DND-41 (cell line): ENCODE data around the gene PSMC3IP.
A peak's percentile ranks its signal among the peaks of the same experiment; 100 is the strongest.
"Not testable (repeated sequence)": the region's sequence is repeated elsewhere in the genome, so short reads cannot be mapped to it uniquely, and the experiment has no call there.

Source experiments
- ATAC-seq: fragments of 200-7000 bp; cut with Tn5 transposase; 3 replicates; pipeline ENCODE4 v1.9.1; 2021; ENCODE audit warnings: low read depth; ENCODE audit not compliant: insufficient read depth
- DNase-seq: peaks from one replicate; pipeline ENCODE4 v3.0.0-alpha.2; 2020
- H2AFZ ChIP-seq: 2 replicates; pipeline ENCODE4 v1.6.0; 2012; ENCODE audit warnings: low read depth, low read length
- H3K27ac ChIP-seq: 2 replicates; pipeline ENCODE4 v1.5.1; 2012; ENCODE audit warnings: low read length, inconsistent platforms
- H3K27me3 ChIP-seq: fragments of 200-600 bp; sonication (generic); 2 replicates; pipeline ENCODE4 v1.6.0; 2012; ENCODE audit warnings: low read length, mild to moderate bottlenecking, inconsistent platforms; ENCODE audit not compliant: insufficient read depth, poor library complexity
- H3K36me3 ChIP-seq: 2 replicates; pipeline ENCODE4 v1.5.1; 2012; ENCODE audit warnings: low read length, inconsistent platforms; ENCODE audit not compliant: insufficient read depth
- H3K4me1 ChIP-seq: 2 replicates; pipeline ENCODE4 v1.5.1; 2012; ENCODE audit warnings: mild to moderate bottlenecking, low read length; ENCODE audit not compliant: insufficient read depth
- H3K4me2 ChIP-seq: 2 replicates; pipeline ENCODE4 v1.6.0; 2012; ENCODE audit warnings: mild to moderate bottlenecking, moderate library complexity, low read length, inconsistent platforms; ENCODE audit not compliant: insufficient read depth
- H3K4me3 ChIP-seq, 2 experiments: fragments of 200-600 bp in 1 of 2; shearing (Covaris generic) in 1 of 2; 2 replicates each; pipeline ENCODE4 v1.5.1; 2012 to 2016; ENCODE audit warnings: inconsistent platforms in 2 of 2, low read length in 2 of 2, mild to moderate bottlenecking in 2 of 2, low read depth in 1 of 2, moderate library complexity in 1 of 2
- H3K79me2 ChIP-seq: 2 replicates; pipeline ENCODE4 v1.6.0; 2012; ENCODE audit warnings: low read length, inconsistent platforms; ENCODE audit not compliant: insufficient read depth
- H3K9ac ChIP-seq: 2 replicates; pipeline ENCODE4 v1.6.0; 2012; ENCODE audit warnings: low read depth, mild to moderate bottlenecking, inconsistent platforms, low read length, moderate library complexity
- H3K9me3 ChIP-seq: 2 replicates; pipeline ENCODE4 v1.5.1; 2012; ENCODE audit warnings: low read length, moderate library complexity, mild to moderate bottlenecking, inconsistent platforms; ENCODE audit not compliant: insufficient read depth, severe bottlenecking
- H4K20me1 ChIP-seq: 2 replicates; pipeline ENCODE4 v1.6.0; 2012; ENCODE audit warnings: low read length; ENCODE audit not compliant: insufficient read depth
- CTCF ChIP-seq: IDR thresholded peaks from 2 replicates; pipeline ENCODE4 v1.5.1; 2012; ENCODE audit warnings: borderline replicate concordance, low read length, moderate library complexity, mild to moderate bottlenecking; ENCODE audit not compliant: poor library complexity, severe bottlenecking; ENCODE audit errors: extremely low read depth
- EZH2 ChIP-seq: IDR thresholded peaks from 3 replicates; pipeline ENCODE4 v1.6.1; 2012; ENCODE audit warnings: borderline replicate concordance, low read depth, mild to moderate bottlenecking, moderate library complexity, low read length, inconsistent platforms; ENCODE audit not compliant: severe bottlenecking

Gene PSMC3IP

GRCh38 chr17:42559075-42559474 is 18.5 kb downstream of the PSMC3IP start:
- Histone ChIP-seq H3K4me1 (peaks cover 36% of the 10 kb centered on the region), H3K9me3 (no peaks in the 10 kb centered on the region), H3K36me3 (peaks cover 17% of the 10 kb centered on the region), H3K27me3 (no peaks in the 10 kb centered on the region), H3K9ac (no peak overlapping the region), H3K4me3 (no peak overlapping the region), H3K27ac (no peak overlapping the region), H2AFZ (no peak overlapping the region), H3K4me2 (no peak overlapping the region), H4K20me1 (peaks cover 9% of the 10 kb centered on the region; the same call in 1 of the 2 replicates), H3K79me2 (peaks cover 43% of the 10 kb centered on the region)
- no peak for DNase-seq
- TF ChIP-seq CTCF = no peak
- TF ChIP-seq EZH2 = no peak
- ATAC-seq = no peak

DNA sequence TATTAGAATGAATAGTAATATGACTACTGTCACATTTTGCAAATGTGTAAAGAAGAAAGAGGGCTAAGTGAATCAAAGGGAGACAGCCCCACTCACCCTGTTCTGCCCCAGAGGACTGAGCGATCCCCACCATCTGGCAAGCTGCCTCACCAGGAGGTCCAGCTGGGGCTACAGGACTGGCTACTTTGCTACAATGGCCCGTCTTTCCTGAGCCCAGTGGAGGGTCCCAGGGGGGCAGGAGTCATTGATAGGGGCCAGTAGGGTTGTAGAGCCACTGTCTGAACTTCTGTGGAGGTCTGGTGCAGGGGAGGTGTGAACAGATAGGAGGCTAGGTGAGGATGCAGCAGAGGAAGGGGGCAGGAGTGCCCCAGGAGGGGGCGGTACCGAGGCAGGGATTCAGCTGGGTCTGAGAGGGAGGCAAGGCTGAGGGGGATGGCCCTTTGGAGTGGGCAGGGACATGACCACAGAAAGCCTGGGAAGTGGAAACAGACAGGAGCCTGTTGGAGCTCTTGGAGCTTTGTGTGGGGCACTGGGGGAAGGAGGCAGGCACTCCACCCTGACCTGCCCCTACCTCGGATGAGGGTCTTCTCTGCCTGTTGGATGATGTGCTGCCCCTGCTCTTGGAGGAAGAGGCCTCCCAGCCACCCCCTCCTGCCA is 21.4 kb downstream of the PSMC3IP start:
- H3K36me3 ChIP-seq, H3K9me3 ChIP-seq, H2AFZ ChIP-seq, H3K27ac ChIP-seq, H3K27me3 ChIP-seq, H4K20me1 ChIP-seq, DNase-seq, ATAC-seq: not testable (repeated sequence)
- Histone ChIP-seq H3K9ac (peak overlapping the region; percentile 90; the same call in 1 of the 2 replicates), H3K4me3 (peak overlapping the region in 1 of 2 experiments; percentile 88; a peak in 1 of 4 replicates), H3K4me1 (peaks cover 25% of the 10 kb centered on the region), H3K4me2 (peak overlapping the region; percentile 83), H3K79me2 (peaks cover 31% of the 10 kb centered on the region)
- TF ChIP-seq CTCF = peak; percentile 26

DNA sequence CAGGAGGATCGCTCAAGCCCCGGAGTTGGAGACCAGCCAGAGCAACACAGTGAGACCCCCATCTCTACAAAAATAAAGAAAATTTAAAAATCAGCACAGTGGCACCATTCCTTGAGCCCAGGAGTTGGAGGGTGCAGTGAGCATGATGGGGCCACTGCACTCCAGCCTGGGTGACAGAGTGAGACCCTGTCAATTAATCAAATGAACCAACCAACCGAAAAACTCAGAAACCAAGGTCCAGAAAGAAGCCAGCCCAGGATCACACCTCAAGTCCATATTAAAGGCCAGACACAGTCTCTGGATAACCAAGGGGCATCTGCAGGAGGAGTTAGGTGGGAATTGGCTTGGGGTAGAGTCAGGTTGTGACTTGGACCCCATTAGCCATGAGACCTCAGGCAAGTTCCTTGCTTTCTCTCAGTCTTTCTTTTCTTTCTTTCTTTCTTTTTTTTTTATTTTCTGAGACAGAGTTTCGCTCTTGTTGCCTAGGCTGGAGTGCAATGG is 22.4 kb downstream of the PSMC3IP start:
- peak overlapping the region; percentile 83 for H3K4me2 ChIP-seq
- DNase-seq = no peak
- peak; percentile 8; the same call in 1 of the 3 replicates for ATAC-seq
- peaks cover 7% of the 10 kb centered on the region; the same call in 1 of the 2 replicates for H3K36me3 ChIP-seq
- H3K27me3 ChIP-seq = no peaks in the 10 kb centered on the region
- 0 out of 2 replicates have a peak, but pooled peaks cover 3% of the 10 kb centered on the region for H4K20me1 ChIP-seq
- H3K27ac ChIP-seq = peak overlapping the region; percentile 85
- TF ChIP-seq EZH2 = no peak
- no peak for TF ChIP-seq CTCF
- peak overlapping the region; percentile 90 for H3K9ac ChIP-seq
- peak overlapping the region; percentile 88 for H2AFZ ChIP-seq
- H3K9me3 ChIP-seq = no peaks in the 10 kb centered on the region
- peaks cover 31% of the 10 kb centered on the region for H3K79me2 ChIP-seq
- peaks cover 25% of the 10 kb centered on the region for H3K4me1 ChIP-seq
- H3K4me3 ChIP-seq = peak overlapping the region; percentile 70 to 88
